WERI-Rb-1 (cell line): ENCODE results near the gene MAS1.

Experiments used
- DNase-seq: peaks from one replicate; pipeline ENCODE4 v3.0.0-alpha.2; 2020
- H3K27ac ChIP-seq: fragments of 250-450 bp; sonication (Bioruptor Pico); 2 replicates; pipeline ENCODE4 v1.5.1; 2020; ENCODE audit warnings: mild to moderate bottlenecking, moderate library complexity
- H3K27me3 ChIP-seq: fragments of 250-450 bp; sonication (Bioruptor Pico); 2 replicates; pipeline ENCODE4 v1.5.1; 2021; ENCODE audit warnings: mild to moderate bottlenecking, low read depth, moderate library complexity; ENCODE audit not compliant: insufficient read depth, severe bottlenecking
- H3K36me3 ChIP-seq: fragments of 250-450 bp; sonication (Bioruptor Pico); 2 replicates; pipeline ENCODE4 v1.5.1; 2020; ENCODE audit warnings: mild to moderate bottlenecking, moderate library complexity
- H3K4me3 ChIP-seq: 2 replicates; pipeline ENCODE4 v1.5.1; 2011; ENCODE audit warnings: low read depth, mild to moderate bottlenecking, control low read depth, low read length
- H3K9me3 ChIP-seq: fragments of 250-450 bp; sonication (Bioruptor Pico); 2 replicates; pipeline ENCODE4 v1.5.1; 2021; ENCODE audit warnings: mild to moderate bottlenecking, moderate library complexity; ENCODE audit not compliant: severe bottlenecking
- CTCF ChIP-seq: IDR thresholded peaks from 2 replicates; pipeline ENCODE4 v1.5.1; 2011; ENCODE audit warnings: low read depth, mild to moderate bottlenecking, control low read depth, inconsistent platforms, low read length

Gene MAS1

GRCh38 chr6:159875194-159875593 lies 15.6 kb upstream of the MAS1 start:
- TF ChIP-seq CTCF: no peak
- H3K36me3 ChIP-seq: no peaks in the 10 kb centered on the region
- H3K27ac ChIP-seq: no peak overlapping the region
- H3K4me3 ChIP-seq: no peak overlapping the region
- H3K9me3 ChIP-seq: no peaks in the 10 kb centered on the region
- no peaks in the 10 kb centered on the region for H3K27me3 ChIP-seq
- no peak for DNase-seq

- no peak overlapping the region for H3K4me3 ChIP-seq
- H3K27ac ChIP-seq: no peak overlapping the region
- H3K27me3 ChIP-seq: no peaks in the 10 kb centered on the region
- no peak for TF ChIP-seq CTCF
- no peaks in the 10 kb centered on the region for H3K9me3 ChIP-seq
- H3K36me3 ChIP-seq: no peaks in the 10 kb centered on the region
- DNase-seq: no peak
These were observed 14.5 kb upstream of the MAS1 start for GRCh38 chr6:159876242-159876641.

- Histone ChIP-seq H3K27ac (no peak overlapping the region), H3K4me3 (no peak overlapping the region), H3K36me3 (no peaks in the 10 kb centered on the region), H3K9me3 (no peaks in the 10 kb centered on the region), H3K27me3 (no peaks in the 10 kb centered on the region)
- no peak for TF ChIP-seq CTCF
- no peak for DNase-seq
These were observed 13.5 kb upstream of the MAS1 start for GRCh38 chr6:159877256-159877808.

- no peaks in the 10 kb centered on the region for H3K9me3 ChIP-seq
- DNase-seq: no peak
- no peaks in the 10 kb centered on the region for H3K27me3 ChIP-seq
- no peak overlapping the region for H3K27ac ChIP-seq
- TF ChIP-seq CTCF: no peak
- H3K4me3 ChIP-seq: no peak overlapping the region
- no peaks in the 10 kb centered on the region for H3K36me3 ChIP-seq
These were observed 12.4 kb upstream of the MAS1 start for GRCh38 chr6:159878341-159878740.

GRCh38 chr6:159879856-159880255 lies 10.9 kb upstream of the MAS1 start:
- no peaks in the 10 kb centered on the region for H3K36me3 ChIP-seq
- no peak overlapping the region for H3K4me3 ChIP-seq
- no peak overlapping the region for H3K27ac ChIP-seq
- H3K9me3 ChIP-seq: no peaks in the 10 kb centered on the region
- no peak for TF ChIP-seq CTCF
- H3K27me3 ChIP-seq: no peaks in the 10 kb centered on the region
- peak; percentile 64 for DNase-seq

GRCh38 chr6:159880412-159880975 lies 10.3 kb upstream of the MAS1 start:
- no peak for TF ChIP-seq CTCF
- Histone ChIP-seq H3K27me3 (no peaks in the 10 kb centered on the region), H3K9me3 (no peaks in the 10 kb centered on the region), H3K4me3 (no peak overlapping the region), H3K27ac (no peak overlapping the region), H3K36me3 (no peaks in the 10 kb centered on the region)
- no peak for DNase-seq
